Measurements from ENCODE around the gene MICU1.

MICU1 gene

DNA sequence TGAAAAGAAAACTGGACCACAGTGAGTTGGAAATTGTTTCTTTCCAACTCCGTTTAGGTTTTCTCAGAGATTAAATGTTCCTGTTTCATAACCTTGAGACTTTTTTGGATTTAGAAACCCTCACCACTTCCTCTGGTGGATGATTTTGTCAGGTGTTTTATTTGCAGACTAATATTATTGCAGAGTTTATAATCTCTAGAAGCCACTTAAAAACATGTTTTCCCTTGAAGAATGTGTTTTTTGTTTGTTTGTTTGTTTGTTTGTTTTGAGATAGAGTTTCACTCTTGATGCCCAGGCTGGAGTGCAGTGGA, 520 bp upstream of the MICU1 start:
- DNase-seq = no peak

DNA sequence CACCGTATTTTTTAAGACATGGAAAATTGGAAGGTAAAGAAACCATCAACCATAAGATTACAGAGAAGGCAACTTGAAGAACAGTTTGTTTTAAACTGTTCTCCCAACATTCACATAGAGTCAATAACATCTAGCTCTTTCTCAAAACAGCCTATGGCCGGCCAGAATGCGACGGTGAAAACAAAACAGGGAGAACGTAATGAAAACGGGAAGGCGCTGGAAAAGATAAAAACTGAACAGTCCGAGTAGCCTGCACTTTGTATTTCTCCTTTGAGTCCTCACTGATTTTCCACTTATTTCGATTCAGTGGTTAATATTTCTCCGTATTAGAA, 637 bp downstream of the MICU1 start:
- DNase-seq = no peak

DNA sequence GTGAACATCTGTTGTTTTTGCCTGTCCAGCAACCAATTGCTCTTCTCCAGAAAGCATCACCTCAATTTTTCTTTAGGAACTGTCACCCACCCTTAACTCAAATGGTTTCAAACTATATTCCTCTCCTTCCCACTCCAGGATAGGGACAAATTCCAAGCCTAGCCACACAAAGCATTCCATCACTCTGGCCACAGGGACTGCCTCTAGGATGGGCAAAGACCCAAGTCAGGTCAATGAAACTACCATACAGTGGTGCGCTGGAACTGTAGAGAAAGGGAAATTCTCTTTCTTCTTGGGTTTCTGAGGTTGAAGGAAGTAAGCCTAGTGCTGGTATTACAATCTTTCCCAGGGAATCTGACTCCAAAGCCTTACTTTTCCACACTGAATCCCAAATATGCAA, 3.6 kb downstream of the MICU1 start:
- DNase-seq = no peak

DNA sequence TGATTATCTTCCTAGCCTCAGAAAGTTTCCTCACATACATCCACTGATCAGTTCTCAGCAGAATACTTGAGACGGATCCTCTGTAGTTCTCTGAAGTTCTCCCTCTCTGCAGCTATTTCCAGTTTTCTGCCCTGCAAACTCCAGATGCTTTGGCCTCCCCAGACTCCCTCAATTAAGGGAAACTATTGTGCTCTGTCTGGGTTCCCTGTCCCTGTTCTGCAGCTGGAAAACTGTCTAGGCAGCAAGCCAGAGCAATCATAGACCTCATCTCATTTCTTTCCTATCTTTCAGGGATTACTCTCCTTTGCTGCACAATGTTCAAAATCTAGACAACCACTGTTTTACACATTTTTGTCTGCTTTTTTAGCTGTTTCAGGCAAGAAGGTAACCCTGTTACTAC, 9.2 kb downstream of the MICU1 start:
- no peak for DNase-seq

DNA sequence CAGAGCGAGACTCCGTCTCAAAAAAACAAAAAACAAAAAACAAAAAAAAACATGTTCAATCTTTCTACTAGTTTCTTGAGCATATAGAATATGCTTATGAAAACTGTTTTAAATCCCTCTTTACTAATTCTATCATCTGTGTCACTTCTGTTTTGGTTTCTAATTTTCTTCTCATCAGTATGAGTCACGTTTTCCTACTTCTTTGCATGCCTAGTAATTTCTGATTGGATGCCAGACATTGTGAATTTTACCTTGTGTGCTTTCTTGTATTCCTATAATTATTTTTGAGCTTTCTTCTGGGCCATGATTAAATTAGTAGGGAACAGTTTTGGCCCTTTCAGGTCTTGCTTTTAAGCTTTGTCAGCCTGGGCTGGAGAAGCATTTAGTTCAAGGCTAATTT, 9.9 kb downstream of the MICU1 start:
- DNase-seq = no peak

DNA sequence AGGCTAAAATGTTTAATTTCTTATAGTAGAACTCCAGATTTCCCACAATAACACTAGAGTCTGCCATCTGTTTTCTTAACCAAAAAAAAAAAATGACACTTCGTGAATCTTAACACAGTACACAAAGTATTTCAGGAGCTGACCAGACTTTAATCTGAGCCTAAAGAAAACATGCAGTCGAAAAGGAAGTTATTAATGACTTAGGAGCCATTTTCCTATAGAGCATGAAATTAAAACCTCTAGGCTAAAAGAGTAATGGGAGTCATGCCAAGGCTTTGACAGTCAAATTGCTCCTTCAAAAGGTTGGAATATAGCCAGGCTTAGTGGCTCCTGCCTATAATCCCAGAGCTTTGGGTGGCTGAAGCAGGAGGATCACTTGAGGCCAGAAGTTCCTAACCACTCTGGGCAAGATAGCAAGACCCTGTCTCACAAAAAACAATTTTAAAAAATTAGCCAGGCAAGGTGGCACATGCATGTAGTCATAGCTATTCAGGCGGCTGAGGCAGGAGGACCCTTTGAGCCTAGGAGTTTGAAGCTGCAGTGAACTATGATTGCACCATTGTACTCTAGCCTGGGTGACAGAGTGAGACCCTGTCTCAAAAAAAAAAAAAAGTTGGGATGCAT, 13.6 kb downstream of the MICU1 start:
- no peak for DNase-seq

DNA sequence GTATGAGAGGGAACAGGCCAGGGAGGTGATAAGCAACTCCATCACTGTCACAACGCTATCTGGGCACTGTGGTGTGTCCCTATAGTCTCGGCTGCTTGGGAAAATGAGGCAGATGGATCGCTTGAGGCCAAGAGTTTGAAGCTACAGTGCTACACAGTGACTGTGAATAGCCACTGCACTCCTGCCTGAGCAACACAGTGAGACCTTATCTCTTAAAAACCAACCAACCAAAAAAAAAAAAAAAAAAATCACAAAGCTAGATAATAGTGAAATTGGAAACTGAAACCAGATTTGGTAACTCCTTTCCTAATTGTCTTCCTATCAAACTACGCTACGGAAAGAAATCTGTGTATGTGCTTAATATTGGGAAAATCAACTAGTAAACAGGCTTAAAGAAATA, 14.1 kb downstream of the MICU1 start:
- no peak for DNase-seq

DNA sequence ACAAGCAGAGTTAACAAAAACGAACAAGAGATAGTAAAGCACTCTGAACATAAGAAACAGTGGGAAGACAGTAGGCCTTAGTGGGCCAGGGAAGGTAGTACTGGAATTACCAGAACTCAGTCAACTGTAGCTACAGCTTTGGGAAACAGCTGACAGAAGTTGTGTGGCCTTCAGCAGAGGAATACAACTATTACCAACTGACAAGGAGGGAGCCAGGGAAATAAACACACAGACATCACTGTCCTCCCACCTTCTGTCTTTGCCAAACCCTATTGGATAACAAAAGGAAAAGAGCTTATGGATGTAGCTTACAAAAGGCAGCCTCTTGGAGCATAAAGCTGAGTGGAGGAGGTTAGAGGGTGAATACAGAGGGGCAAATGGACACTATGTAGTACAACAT, 15.4 kb downstream of the MICU1 start:
- DNase-seq = no peak

DNA sequence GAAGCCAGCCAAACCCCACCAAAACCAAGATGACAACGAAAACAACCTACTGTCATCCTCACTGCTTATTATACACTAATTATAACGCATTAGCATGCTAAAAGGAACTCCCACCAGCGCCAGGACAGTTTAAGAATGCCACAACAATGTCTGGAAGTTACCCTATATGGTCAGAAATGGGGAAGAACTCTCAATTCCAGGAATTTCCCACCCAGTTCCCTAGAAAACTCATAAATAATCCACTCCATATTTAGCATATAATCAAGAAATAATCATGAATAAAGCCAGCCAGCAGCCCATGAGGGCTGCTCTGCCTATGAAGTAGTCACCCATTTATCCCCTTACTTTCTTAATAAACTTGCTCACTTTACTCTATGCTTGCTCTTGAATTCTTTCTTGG, 20.8 kb downstream of the MICU1 start:
- DNase-seq = no peak

DNA sequence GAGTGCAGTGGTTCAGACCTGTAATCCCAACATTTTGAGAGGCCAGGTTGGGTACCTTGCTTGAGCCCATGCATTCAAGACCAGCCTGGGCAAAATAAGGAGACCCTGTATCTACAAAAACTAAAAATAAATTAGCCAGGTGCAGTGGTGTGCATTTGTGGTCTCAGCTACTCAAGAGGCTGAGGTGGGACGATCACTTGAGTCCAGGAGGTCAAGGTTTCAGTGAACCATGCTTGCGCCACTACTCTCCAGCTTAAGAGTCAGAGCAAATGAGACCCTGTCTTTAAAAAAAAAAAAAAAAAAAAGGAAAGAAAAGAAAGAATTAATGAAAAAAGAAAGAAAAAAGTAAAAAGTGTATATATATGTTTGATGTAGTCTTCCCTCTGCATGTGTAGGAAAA, 24.7 kb downstream of the MICU1 start:
- DNase-seq = no peak

DNA sequence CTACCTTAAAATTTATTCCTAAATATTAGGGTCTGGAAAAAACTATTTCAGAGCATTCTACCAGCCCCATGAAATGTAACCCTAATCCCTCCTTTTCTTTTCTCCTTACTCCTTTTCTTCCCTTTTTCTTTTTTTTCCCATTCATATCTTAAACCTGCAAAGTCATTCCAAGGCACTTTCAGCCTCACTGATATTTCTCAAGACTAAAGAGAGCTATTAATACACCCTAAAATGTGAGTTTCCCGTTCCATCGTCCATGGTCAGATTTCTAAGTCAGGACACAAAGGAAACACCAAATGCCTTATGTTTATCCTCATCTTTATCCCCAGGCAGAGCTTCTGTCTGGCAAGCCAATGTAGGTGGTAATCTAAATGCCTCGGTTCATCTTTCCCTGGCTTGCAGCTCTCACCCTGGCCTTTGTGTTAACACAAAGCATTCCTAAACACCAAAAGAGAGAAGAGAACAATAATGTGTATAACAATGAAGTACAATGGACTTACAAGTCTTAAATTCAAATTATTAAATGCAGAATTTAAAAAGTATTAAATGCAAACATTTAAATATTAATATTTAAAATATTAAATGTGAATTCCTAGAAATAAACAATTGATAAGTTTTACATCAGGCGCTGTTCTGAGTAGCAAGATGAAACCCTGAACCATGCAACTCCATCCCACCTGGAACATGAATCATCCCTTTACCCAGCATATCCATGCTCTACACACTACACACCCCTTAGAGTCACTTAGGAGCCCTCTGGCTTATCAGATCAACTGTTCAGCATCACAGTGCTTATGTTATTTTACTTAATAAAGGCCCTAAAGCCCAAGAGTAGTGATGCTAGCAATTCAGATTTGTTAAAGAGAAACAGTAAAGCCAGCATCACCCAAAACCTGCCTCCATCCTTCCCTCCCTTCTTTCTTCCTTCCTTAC, 26.8 kb downstream of the MICU1 start:
- DNase-seq = no peak

DNA sequence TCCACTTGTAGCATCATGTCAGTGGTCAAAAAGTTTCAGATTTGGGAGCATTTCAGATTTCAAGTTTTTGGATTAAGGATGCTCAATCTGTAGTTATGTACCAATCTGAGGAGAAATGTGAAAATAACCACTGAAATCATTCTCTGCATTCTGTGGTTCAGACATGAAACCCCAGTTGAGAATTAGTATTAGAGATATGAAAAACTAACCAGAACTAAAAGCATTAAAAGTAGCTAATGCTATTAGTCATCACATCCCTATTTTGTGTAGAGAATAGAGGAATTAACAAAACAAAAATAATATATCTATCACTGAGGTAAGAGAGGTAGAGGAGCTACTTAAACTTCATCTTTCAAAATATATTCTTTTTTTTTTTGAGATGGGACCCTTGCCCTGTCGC, 28.0 kb downstream of the MICU1 start:
- DNase-seq = no peak

DNA sequence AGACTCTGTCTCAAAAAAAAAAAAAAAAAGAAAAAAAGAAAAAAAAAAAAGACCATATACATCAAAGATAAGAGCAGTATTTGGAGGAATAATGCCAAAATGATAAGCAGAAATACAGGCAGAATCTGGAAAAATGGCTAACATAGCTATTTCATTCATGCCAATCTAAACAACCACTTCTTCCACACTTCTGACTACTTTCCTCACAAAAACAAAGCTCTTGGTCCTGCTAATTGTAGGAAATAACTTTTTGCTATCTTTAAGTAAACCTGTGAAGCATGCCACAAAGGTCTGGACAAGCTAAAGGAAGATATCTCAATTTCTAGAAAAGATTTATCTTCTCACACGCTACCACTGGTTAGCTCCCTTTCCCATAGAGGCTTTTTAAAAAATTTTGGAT, 30.4 kb downstream of the MICU1 start:
- DNase-seq = no peak

DNA sequence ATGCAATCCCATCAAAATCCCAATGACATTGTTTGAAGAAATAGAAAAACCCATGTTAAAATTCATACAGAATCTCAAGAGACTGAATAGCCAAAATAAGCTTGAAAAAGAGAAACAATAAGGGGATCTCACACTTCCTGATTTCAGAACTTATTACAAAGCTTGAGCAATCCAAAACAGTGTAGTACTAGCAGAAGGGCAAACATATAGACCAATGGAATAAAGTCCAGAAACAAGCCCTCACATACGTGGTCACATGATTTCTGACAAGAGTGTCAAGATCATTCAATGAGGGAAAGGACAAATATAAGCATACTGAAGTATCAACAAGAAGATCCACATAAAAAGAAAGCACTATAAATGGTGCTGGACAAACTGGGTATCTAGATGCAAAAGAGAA, 31.9 kb downstream of the MICU1 start:
- no peak for DNase-seq

DNA sequence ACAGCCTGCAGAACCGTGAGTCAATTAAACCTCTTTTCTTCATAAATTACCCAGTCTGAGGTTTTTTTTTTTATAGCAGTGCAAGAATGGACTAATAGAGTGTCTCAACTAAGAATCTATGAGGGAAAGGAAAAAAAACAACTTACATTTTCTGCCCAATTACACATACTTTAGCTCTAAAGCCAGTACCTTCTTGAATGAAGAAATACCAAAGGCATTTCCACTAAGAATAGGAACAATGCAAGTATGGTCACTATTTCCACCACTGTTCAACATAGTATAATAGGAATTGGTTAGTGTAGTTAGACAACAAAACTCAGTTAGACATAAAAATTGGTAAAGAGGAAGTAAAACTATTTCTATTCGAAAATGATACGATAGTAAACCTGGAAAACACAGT, 37.6 kb downstream of the MICU1 start:
- no peak for DNase-seq

DNA sequence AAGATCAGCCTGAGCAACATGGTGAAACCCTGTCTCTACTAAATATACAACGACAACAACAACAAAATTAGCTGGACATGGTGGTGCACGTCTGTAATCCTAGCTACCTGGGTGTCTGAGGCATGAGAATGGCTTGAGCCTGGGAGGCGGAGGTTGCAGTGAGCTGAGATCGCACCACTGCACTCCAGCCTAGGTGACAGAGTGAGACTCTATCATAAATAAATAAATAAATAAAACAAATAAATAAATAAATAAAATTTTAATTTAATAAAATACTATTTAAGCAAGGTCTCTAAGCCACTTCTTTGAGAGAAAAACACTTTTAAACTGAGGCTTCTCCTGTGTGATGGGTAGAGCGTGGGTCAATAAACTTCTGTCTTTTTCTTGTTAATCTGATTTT, 38.3 kb downstream of the MICU1 start:
- DNase-seq = no peak

DNA sequence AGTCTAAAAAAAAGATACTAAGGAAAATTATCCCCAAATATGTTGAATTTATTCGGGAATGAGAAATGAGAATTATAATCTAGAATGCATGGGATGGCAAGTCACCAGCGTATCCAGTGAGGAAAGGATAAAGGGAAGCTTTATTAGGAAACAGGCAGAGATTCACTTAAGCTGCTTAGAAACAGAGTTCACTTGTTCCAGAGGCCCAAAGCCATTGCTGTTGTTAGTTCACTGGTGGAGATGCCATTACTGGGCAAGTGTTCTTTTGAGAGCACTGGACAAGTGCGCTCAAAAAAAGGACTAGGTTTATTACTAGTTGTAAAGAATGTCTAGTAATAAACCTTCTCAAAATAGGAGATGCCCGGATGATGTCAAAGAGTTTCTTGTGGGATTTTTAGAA, 51.2 kb downstream of the MICU1 start:
- DNase-seq = no peak

DNA sequence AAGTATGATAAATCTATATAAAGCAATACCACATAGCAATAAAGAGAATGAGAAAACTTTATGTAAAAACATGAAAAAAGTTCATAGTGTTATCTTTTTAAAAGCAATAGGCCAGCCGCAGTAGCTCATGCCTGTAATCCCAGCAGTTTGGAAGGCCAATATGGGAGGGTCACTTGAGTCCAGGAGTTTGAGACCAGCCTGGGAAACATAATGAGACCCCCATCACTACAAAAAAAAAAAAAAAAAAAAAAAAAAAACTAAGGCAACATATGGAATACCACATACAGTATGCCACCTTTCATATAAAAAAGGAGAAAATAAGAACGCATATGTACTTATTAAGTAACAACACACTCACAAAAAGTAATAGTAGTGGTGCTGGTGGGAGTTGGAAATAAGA, 52.8 kb downstream of the MICU1 start:
- DNase-seq = no peak

DNA sequence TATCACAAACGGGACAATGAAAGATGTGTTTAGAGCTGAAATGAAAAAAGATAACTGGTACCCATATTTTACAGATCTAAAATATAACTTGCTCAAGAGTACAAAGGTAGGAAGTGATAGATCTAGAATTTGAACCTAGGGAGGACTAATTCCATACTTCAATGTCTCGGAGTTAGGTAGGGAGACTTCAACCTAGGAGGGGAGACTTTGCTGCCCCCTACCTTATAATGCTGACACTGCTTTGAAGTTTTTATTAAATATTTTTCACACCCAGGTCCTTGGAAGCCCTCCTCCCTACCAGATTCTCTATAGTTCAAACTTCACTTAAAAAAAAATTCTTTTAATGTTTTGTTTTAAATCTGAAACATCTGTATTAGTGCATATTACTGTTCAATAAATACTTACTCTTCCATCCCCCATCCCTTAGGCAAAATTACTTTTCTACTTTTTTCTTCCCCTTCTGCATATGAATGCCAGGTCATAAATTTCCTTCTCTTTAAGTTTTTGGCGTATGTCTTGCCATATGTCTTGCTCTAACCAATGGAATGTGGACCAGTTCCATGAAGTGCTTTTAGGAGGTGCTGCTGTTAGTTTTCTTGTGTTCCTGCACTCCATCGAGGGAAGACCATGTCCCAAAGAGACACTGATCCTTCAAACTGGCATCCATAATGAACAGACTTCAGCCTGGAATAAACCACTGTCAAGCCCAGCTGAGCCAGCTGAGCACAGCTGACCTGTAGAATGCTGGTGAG, 57.8 kb downstream of the MICU1 start:
- DNase-seq = no peak

DNA sequence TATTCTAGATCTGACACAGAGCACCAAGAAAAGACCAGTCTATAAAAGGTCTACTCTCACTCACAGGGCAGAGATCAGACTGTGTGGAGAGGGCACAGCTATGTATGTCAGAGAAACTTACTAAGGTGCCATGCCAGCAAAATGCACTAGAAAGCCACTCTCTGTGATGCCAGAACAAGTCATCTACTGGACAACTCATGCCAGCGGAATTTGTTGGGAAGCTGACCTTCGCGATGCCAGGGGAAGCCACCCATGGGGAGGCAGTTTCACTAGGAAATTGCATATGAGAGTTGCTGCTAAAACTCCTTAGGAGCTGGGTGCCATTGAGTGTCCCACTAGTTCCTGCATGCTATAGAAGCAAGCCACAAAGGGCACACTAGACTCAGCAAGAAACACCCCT, 58.5 kb downstream of the MICU1 start:
- no peak for DNase-seq

DNA sequence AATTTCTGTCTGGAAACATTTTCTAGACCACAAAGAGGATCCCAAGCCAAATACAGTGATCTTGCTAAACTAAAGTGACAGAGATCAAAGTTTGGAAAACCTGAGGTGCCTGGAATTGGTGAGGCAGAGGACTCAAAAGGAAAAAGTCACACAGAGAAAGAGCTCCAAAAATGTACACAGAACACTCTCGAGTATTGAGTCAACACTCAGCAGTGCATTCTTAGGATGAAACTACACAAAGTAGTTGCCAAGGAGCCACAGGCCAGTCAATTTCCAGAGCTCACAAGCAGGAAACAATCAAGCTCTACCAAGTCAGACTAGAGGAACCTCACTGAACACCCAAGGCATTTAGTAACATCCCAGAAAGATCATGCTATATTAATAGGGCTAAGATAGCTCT, 61.3 kb downstream of the MICU1 start:
- DNase-seq = no peak

DNA sequence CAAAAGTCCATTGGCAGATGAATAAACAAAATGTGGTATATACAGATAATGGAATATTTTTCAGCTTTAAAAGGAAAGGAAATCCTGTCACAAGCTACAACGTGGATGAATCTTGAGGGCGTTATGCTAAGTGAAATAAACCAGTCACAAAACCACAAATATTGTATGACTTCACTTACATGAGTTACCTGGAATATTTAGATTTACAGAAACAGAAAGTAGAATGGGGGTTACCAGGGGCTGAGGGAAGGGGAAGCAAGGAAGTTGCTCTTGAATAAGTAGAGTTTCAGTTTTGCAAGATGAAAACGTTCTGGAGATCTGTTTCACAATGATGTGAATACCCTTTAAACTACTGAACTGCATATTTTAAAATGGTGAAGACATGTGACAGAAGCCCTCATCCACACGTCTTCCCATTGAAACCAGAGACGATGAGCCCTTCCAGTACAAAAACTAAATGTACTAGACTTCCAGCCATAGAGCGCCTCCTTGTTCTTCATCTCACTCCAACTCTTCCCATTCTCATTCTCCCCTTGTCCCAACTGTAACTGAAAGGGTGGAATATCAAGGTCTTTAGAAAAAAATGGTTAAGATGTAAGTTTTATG, 62.4 kb downstream of the MICU1 start:
- DNase-seq = no peak

DNA sequence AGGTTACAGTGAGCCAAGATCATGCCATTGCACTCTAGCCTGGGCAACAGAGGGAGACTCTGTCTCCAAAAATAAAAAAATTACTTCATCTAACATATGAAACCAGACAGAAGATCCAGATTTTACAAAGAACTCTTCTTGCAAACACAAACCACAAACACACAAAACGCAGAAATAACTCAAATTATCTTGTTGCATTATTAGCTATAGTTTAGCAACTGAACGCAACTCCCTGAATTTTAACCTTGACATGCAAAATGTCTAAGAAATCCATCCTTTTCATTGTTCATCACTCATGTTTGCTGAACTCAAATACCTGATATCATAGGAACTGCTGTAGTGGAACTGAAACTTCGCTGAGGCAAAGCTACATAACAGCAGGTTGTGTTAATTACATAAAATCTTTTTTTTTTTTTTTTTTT, 64.1 kb downstream of the MICU1 start:
- no peak for DNase-seq

DNA sequence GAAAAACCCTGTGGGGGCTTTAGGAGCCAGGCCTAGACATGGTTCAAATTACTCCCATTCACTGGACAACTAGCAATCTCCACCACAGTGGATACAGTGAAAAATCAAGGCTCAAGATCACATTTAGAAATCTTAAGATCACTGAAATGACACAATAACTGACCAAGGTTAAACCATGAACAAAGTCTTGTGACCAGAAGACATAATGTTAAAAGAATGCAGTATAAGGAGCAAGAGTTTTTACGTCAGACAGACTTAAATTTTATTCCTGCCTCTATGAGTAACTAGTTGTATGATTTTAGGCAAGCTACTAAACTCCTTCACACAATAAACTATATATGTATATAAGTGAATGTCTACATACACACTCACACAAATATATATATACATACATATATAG, 68.5 kb downstream of the MICU1 start:
- no peak for DNase-seq
